GM19455 (cell line): ENCODE results near the gene HCN2.

Experiments
- ATAC-seq: cut with Tn5 transposase; IDR thresholded peaks from one replicate; pipeline ENCODE4 v1.9.1; 2021; ENCODE audit not compliant: unreplicated experiment

The HCN2 gene

GRCh38 chr19:633786-634639, 44.3 kb downstream of the HCN2 start:
- no peak for ATAC-seq

GRCh38 chr19:634975-635652, 45.4 kb downstream of the HCN2 start:
- ATAC-seq: no peak

- ATAC-seq: no peak
Measured at GRCh38 chr19:638906-639252, 49.2 kb downstream of the HCN2 start.

DNA sequence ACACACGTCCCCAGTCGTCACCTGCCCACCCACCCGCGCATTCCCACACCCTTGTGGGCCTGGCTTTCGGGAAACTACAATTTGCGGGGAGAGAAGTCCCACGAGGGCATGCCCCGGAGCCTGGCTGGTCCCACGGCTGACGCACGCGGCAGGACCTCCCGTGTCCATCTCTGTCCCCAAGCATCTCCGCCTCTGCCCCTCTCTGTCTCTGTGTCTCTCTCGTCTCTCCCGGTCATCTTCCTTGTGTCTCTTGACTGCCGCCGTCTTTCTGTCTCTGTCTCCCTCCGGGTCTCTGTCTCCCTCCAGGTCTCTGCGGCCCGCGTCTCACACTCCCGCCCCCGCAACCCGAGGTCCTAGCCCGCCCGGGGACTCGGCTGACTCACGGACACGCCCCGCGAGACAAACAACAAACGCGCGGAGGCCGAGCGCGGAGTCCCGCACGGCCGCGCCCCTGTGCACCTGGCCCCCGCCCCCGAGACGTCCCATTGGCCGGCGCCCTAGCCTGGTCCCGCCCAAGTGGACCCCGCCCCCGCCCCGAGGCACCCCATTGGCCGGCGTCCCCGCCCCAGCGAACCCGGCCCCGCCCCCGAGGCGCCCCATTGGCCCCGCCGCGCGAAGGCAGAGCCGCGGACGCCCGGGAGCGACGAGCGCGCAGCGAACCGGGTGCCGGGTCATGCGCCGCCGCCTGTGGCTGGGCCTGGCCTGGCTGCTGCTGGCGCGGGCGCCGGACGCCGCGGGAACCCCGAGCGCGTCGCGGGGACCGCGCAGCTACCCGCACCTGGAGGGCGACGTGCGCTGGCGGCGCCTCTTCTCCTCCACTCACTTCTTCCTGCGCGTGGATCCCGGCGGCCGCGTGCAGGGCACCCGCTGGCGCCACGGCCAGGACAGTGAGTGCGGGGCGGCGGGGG, 49.8 kb downstream of the HCN2 start, which contains the start of gene FGF22:
FGF22 (plus strand) TSS at position 627 of the 908 bp plus-strand sequence; CDS start at position 674, 47 bp downstream.
- ATAC-seq: peak; percentile 53

DNA sequence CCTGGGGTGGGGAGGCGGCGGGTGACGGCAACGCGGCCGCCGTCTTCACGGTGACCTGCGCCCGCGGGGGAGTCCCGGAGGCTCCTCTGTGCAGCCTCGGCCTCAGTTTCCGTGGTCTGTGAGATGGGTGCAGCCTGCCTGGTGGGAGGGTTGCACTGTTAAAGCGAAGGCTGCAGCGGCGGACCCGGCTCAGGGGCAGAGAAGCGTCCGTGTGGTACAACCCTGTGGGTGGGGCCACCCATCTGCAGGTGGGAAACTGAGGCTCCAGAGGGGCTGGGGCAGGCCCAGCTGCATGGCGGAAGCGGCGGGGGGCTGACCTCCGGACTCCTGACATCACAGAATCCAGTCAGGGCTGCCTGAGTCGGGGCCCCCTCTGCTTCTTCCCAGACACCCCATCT, 50.5 kb downstream of the HCN2 start:
- ATAC-seq: no peak

GRCh38 chr19:640606-641189, 51.0 kb downstream of the HCN2 start:
- no peak for ATAC-seq

GRCh38 chr19:641702-642101, 52.0 kb downstream of the HCN2 start:
- no peak for ATAC-seq

DNA sequence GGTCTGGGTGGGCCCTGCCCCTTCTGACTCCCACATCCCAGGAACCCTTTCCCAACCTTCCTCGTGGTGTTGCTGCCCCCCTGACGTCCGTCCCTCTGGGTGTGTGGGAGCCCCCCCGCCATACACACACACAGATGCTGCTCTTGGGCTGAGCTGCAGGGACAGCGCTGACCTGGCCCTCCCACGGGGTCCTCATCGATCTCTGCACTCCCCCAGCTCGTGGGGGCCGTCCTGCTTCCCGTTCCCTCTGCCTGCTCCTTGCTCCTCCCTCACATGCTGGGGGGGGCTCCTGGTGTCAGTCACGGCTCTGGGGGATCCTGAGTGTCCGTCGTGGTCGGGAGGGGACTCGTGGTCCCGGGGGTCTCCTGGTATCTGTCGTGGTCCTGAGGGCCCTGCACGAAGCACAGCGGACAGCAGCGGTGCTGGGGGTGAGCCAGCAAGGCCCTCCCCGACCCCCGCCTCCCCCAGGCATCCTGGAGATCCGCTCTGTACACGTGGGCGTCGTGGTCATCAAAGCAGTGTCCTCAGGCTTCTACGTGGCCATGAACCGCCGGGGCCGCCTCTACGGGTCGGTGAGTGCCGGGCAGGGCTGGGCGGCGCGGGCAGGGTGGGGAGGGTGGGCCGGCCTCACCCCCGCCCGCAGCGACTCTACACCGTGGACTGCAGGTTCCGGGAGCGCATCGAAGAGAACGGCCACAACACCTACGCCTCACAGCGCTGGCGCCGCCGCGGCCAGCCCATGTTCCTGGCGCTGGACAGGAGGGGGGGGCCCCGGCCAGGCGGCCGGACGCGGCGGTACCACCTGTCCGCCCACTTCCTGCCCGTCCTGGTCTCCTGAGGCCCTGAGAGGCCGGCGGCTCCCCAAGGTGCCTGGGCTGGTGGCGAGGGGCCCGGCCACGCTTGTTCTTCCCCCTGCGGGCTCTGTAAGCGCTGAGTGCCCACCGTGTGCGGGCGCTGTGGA, 53.4 kb downstream of the HCN2 start:
- no peak for ATAC-seq

- ATAC-seq: no peak
Measured at GRCh38 chr19:643736-644135, 54.1 kb downstream of the HCN2 start.

- no peak for ATAC-seq
Measured at GRCh38 chr19:644363-644762, 54.7 kb downstream of the HCN2 start.

DNA sequence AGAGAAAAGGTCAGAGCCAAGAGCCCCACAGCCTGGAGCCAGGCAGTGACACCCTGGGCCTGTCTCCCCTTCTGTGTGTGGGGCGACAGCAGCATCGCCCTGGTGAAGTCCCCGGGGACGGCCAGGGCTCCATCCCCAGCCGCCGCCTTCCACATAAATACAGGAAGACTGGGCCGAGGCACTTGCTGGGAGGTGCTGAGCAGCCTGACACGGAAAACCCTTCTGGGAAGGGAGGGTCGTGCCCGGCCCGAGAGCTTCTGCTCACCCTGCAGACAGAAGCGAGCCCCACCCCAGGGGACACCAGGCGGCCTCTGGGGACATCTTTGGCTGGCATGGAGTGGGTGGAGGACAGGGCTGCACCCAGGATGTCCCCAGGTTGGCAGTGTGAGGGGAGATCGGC, 55.1 kb downstream of the HCN2 start:
- no peak for ATAC-seq

- ATAC-seq: no peak
Measured at GRCh38 chr19:645912-646778, 56.5 kb downstream of the HCN2 start.

DNA sequence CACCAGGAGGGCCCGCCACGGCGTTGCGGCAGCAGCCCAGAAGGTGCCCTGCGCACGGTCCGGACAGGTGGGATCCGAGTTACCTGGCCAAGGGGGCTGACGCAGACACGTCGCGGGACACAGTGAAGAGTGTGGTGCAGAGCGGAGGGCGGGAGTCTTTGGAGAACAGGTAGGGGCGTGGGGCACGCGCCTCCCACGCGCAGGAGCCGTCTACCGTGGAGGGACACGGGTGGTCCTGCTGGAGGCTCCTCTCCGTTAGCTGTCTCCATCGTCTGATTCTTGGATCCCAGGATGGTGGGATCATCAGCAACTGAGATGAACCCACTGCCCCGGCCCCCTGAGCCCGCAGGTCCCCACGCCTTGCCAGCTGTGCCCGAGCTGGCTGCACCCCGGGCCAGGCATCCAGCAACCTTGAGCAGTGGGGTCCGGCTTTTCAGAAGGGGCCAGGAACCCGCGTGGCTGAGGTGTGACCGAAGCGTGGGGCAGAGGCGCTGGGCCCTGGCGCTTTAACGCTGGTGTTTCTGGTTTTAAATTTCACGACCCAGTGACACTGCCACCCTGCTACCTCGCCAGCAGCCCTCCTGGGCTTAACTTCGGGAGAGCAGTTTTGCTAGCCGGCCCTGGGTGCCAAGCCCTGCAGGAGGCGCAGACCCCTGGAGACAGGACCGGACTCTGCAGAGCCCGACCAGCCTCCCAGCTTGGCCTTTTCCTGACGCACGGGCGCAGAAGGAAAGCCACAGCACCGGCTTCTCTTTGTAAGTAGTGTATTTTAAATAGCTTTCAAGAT, 57.3 kb downstream of the HCN2 start:
- ATAC-seq: no peak

GRCh38 chr19:647566-648284, 58.0 kb downstream of the HCN2 start:
- no peak for ATAC-seq

DNA sequence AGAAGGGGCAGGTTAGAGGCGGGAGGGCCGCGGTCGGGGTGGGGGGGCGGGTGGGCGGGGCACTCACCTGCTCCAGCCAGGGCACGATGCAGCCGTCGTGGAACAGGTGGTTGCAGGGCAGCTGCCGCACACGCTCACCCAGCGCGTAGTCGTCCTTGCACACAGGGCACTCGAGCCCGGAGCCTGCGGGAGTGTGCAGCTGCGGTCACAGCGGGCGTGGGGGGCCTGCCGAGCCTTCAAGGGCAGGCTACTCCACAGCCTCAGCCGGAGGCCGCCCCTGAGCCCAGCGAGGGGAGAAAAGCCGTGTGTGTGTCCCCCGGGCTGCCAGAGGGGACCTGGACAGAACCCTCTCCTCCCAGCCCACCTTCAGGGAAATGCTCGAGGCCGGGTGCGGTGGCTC, 58.6 kb downstream of the HCN2 start:
- no peak for ATAC-seq

DNA sequence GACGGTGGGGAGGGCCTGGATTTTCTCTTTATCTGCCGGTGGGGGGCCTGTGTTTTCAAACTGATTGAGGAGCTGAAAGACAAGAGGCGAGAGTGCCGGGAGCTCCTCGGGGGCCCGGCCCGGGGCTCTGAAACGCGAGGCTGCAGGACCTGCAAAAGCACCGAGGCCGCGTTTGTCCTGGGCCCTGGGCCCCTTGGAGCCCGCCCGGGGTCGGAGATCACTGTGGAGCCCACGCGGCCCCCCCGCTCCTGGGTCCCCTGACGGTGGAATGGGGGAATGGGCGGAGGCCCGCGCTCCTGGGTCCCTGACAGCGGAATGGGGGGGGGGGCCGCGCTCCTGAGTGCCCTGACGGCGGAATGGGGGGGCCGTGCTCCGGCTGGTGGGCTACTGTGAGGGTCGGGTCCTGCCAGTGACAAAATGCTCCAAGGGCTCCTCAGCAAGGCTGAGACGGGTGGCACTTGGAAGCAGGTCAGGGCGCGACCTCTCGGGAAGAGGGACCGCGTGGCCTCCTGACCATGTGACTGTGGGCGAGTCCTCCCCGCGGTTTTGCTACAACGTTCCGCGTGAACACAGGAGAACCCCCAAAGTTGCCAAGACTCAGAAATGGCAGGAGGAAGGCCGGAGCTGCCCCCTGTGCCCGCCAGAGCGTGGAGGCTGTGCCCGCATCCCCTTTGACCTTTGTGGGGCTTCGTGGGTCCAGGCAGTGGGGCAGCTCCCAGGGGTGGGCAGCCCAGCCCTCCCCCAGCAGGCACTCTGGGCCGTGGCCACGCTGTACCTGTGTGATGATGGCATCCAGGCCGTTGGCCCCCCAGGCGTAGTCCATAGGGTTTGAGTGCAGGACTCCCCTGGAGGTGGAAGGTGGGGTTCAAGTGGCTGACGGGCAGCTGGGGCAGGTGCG, 59.5 kb downstream of the HCN2 start:
- ATAC-seq: no peak

GRCh38 chr19:650121-650520, 60.4 kb downstream of the HCN2 start:
- ATAC-seq: no peak
